ENCODE measurements around the gene EXOSC1. TPM values are rescaled to one million over a fixed set of nuclear protein-coding genes. Genes with fewer than 3 reads are reported as not detected.
A peak's percentile ranks its signal among the peaks of the same experiment; 100 is the strongest.

The EXOSC1 gene
- total RNA-seq, 4 donors from 2014 or later: 24.9 to 54.5 (median 28.0) TPM

DNA sequence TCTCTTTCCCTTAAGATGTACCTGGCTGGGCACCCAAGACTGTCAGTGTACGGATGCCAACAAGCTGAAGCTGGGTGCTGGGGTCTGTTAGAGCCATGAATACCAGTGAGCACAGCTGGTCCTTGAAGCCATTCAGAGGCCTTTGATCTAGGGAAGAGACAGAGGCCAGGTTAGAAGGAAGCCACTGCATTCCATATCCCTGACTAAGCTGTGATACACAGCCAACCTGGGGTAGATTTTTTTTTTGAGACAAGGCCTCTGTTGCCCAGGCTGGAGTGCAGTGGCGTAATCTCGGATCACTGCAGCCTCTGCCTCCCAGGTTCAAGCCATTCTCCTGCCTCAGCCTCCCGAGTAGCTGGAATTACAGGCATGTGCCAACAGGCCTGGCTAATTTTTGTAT, 20.9 kb upstream of the EXOSC1 start:
- 80% methylated on average over 3 of the region's 4 CpGs; no CpG with 5 or more reads in 1 of the 2 donors for WGBS, 2 donors (ENCODE audit: low coverage in 1 of 2)

DNA sequence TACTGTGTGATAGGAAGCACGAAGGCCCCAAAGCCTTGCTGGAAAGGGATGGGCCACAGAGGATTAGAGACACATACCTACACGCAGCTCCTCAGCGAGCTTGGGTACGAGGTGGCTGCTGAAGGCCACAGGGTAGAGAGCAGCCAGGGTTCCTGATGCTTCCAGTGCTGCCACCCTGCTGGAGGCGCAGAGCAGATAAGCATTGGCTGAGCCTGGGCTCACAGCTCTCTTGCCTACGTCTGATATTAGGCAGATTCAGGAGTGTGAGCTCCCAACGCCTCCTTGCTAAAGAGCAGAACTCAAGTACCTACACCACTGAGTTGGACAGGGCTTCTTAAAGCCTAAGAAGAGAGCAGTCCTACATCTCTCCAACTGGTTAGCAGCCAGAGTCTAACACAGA, 20.2 kb upstream of the EXOSC1 start:
- Histone ChIP-seq H3K27ac (peak overlapping the region in 1 of 4 donors; percentile 5), H3K4me3 (no peak overlapping the region), H3K27me3 (no peaks in the 10 kb centered on the region), H3K9me3 (no peaks in the 10 kb centered on the region), H3K36me3 (peaks cover 7 to 100% of the 10 kb centered on the region in 2 donors), H3K4me1 (peaks cover 0 to 13% (median 0%) of the 10 kb centered on the region in 3 donors)
- 60 to 100% methylated on average over 1 of the region's 7 CpGs for WGBS, 2 donors (ENCODE audit: low coverage in 1 of 2)
- no peak for ATAC-seq
- TF ChIP-seq POLR2AphosphoS5 (IDR thresholded peaks at IDR 0.05) (no peak), POLR2A (IDR thresholded peaks at IDR 0.05) (no peak), EP300 (IDR thresholded peaks at IDR 0.05) (no peak)
- TF ChIP-seq, protein P1, sequence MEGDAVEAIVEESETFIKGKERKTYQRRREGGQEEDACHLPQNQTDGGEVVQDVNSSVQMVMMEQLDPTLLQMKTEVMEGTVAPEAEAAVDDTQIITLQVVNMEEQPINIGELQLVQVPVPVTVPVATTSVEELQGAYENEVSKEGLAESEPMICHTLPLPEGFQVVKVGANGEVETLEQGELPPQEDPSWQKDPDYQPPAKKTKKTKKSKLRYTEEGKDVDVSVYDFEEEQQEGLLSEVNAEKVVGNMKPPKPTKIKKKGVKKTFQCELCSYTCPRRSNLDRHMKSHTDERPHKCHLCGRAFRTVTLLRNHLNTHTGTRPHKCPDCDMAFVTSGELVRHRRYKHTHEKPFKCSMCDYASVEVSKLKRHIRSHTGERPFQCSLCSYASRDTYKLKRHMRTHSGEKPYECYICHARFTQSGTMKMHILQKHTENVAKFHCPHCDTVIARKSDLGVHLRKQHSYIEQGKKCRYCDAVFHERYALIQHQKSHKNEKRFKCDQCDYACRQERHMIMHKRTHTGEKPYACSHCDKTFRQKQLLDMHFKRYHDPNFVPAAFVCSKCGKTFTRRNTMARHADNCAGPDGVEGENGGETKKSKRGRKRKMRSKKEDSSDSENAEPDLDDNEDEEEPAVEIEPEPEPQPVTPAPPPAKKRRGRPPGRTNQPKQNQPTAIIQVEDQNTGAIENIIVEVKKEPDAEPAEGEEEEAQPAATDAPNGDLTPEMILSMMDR (IDR thresholded peaks at IDR 0.05): no peak

More for the DNA sequence above, 20.9 kb upstream of the EXOSC1 start:
- no peak for ATAC-seq
- no peaks in the 10 kb centered on the region for H3K9me3 ChIP-seq
- H3K4me3 ChIP-seq: no peak overlapping the region
- peaks cover 7 to 100% of the 10 kb centered on the region in 2 donors for H3K36me3 ChIP-seq
- H3K27ac ChIP-seq: peak overlapping the region in 1 of 4 donors; percentile 5
- no peaks in the 10 kb centered on the region for H3K27me3 ChIP-seq
- H3K4me1 ChIP-seq: peaks cover 0 to 13% (median 0%) of the 10 kb centered on the region in 3 donors
- no peak for TF ChIP-seq EP300 (IDR thresholded peaks at IDR 0.05)
- no peak for TF ChIP-seq POLR2A (IDR thresholded peaks at IDR 0.05)
- no peak for TF ChIP-seq POLR2AphosphoS5 (IDR thresholded peaks at IDR 0.05)
- TF ChIP-seq, protein P1 (IDR thresholded peaks at IDR 0.05): no peak

DNA sequence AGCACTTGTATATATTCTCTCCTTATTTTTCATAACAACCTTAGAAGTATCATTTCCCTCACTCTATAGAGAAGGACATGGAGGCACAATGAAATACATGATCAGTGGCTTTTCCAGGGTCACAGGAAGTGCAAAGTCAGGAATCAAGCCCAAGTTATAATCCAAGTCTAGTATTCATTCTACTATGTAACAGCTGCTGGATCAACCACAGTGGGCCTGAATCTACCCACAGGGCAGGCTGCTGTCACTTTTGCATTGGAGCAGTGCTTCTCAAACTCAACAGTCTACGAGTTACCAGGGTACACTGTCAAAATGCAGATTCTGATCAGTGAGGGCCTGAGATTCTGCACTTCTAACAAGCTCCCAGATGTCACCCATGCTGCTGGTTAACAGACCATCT, 18.4 kb upstream of the EXOSC1 start:
- WGBS, 2 donors (ENCODE audit: low coverage in 1 of 2): no CpG with 5 or more reads among the region's 1 CpG
- no peak overlapping the region for H3K4me3 ChIP-seq
- ATAC-seq: no peak
- H3K27ac ChIP-seq: peak overlapping the region in 2 of 4 donors; percentile 48 to 52
- no peaks in the 10 kb centered on the region for H3K9me3 ChIP-seq
- H3K27me3 ChIP-seq: no peaks in the 10 kb centered on the region
- TF ChIP-seq POLR2AphosphoS5 (IDR thresholded peaks at IDR 0.05) (no peak), POLR2A (IDR thresholded peaks at IDR 0.05) (no peak), EP300 (IDR thresholded peaks at IDR 0.05) (no peak)
- TF ChIP-seq, protein P1 (IDR thresholded peaks at IDR 0.05): no peak
- H3K36me3 ChIP-seq: peaks cover 0 to 100% of the 10 kb centered on the region in 2 donors
- H3K4me1 ChIP-seq: peaks cover 0 to 13% (median 0%) of the 10 kb centered on the region in 3 donors

- ATAC-seq: peak; percentile 75
- Histone ChIP-seq H3K9me3 (no peaks in the 10 kb centered on the region), H3K4me1 (peaks cover 0 to 13% (median 0%) of the 10 kb centered on the region in 3 donors), H3K36me3 (peaks cover 0 to 100% of the 10 kb centered on the region in 2 donors), H3K27me3 (no peaks in the 10 kb centered on the region), H3K27ac (peak overlapping the region in 3 of 4 donors; percentile 48 to 54 (median 52)), H3K4me3 (no peak overlapping the region)
- TF ChIP-seq, protein P1 (IDR thresholded peaks at IDR 0.05): peak; percentile 68 to 82 (median 79)
- TF ChIP-seq POLR2A (IDR thresholded peaks at IDR 0.05): no peak
- no peak for TF ChIP-seq EP300 (IDR thresholded peaks at IDR 0.05)
- TF ChIP-seq POLR2AphosphoS5 (IDR thresholded peaks at IDR 0.05): peak; percentile 1
- WGBS, 2 donors (ENCODE audit: low coverage in 1 of 2): 43 to 77% methylated on average over 1 to 3 of the region's 4 CpGs
These were observed 17.7 kb upstream of the EXOSC1 start for GRCh38 chr10:97463363-97464132.

All from gastroesophageal sphincter (tissue), 4 donors.